Head of caudate nucleus (tissue), 42 donors: ENCODE results near the gene ARID1B.

Source experiments
- DNase-seq, 42 donors: peaks; one replicate each; pipeline versions ENCODE4 v3.0.0 to v3.0.0-alpha.2; 2020 to 2021; ENCODE audit warnings: mixed read lengths in 7 of 42
- intact Hi-C: fragments of 100-400 bp; cut with DNase I; formaldehyde crosslinking; loops from one replicate; pipeline ENCODE4 v1.15.0; 2022

Gene ARID1B

DNA sequence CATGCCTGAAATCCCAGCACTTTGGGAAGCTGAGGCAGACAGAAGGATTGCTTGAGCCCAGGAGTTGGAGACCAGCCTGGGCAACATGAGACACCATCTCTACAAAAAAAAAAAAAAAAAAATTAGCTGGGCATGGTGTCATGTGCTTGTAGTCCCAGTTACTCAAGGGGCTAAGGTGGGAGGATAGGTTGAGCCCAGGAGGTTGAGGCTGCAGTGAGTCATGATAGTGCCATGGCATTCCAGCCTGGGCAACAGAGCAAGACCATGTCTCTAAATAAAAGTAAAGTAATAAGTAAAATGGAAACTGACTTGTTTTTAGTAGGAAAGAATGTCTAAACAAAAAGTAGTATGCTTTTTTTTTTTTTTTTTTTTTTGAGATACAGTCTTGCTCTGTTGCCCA lies 240.7 kb downstream of the ARID1B start:
- no peak for DNase-seq
- intact Hi-C loops: loop anchor here (10.0 kb wide), 1 partner anchor 53 kb away; no protein-coding TSS in a partner anchor

DNA sequence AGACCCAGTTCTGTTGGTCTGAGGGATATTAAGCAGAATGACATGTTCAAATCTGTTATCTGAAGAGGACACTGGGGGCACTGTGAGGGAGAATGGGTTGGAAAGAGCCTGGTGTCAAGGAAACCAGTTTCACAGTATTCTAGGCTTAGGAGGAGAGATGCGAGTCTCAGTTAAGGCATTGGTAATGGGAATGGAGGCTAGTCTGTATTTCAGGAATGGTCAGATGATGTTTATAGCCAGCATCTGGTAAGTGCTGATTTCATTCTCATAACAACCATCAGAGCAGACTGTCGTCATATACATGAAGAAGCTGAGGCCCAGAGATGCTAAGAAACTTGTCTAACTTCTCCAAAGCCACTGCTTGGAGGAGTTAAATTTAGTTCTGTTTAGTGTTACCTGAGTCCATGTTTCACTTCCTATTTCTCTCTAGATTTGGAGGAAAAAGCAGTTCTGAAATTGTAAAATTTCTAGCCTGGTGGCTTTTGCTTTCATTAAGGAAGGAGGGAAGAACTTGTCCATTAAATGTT lies 242.0 kb downstream of the ARID1B start:
- DNase-seq: peak in 1 of 42 donors; percentile 44
- intact Hi-C loops: loop anchor here (10.0 kb wide), 1 partner anchor 54 kb away; no protein-coding TSS in a partner anchor

DNA sequence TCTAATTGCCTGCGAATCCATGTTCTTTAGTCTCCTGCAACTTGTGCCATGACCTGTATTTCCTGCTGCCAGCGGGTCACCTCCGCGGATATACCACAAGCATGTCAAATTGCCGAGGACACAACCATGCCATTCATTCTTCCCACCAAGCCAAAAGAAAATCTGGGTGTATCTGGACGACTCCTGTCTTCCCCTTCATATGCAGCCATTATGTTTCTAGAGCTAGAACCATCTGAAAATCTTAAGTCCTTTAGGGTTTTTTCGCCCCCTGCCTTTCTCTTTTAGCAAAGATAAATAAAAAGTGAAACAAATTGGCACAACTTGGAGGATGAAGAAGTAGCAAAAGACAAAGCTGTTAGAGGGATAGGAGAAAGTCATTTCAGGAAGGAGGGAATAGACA lies 242.6 kb downstream of the ARID1B start:
- intact Hi-C loops: loop anchor here (2.0 to 10.0 kb wide), 3 partner anchors 55 to 332 kb away; no protein-coding TSS in a partner anchor
- DNase-seq: no peak

DNA sequence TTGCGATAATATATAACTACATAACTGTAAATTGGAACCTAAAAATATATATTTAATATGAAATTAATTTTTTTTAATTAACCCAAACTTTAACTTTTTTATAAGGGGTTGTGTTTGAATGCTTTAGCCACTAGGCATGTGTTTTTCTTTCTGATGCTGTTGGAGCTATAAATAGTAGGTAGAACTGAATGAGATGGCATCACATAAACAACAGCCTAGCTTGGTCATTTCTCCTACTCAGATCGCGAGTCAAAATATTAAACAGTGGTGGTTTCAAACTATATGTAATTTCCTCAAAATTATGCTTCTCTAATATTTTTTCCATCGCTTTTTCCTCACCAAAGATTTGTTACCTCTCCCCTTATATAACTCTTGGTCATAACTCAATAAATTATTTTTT lies 243.2 kb downstream of the ARID1B start:
- intact Hi-C loops: loop anchor here (2.0 to 5.0 kb wide), 2 partner anchors 242 to 333 kb away; no protein-coding TSS in a partner anchor
- no peak for DNase-seq

GRCh38 chr6:157020881-157021343 lies 243.7 kb downstream of the ARID1B start:
- peak in 26 of 42 donors; percentile 25 to 73 (median 50) for DNase-seq
- intact Hi-C loops: loop anchor here (2.0 to 5.0 kb wide), 2 partner anchors 242 to 334 kb away; no protein-coding TSS in a partner anchor

DNA sequence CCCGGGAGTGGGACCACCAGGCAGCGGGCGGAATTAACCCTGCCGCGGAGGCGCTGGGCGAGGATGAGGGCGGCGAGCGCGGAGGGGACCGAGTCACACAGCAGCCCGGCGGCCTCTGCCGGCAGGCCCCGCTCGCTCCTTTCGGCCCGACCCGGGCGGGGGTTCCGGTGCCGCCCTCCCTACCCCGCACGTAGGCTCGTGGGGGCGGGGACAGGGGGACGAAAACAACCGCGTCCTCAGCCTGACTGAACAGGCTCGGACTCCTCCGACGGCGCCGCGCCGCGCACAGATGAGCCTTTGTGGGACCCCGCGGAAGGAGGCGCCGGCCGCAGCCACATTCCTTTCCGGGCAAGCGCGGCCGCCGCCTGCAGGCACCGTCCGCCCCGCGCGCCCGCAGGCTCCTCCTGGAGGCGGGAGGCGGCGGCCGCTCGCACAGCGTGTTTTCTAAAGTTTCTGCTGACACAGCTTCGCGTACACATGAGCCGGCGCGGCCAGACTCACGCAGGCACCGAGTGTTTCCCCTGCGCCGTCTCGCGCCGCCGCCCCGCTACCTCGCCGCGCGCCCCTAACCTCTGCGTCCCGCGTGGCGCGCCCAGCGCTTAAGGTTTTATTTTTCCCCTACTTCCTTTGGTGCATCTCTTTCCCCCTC lies 244.3 kb downstream of the ARID1B start:
- intact Hi-C loops: loop anchor here (2.0 to 5.0 kb wide), 2 partner anchors 243 to 334 kb away; no protein-coding TSS in a partner anchor
- DNase-seq: peak; percentile 81 to 97 (median 92)

DNA sequence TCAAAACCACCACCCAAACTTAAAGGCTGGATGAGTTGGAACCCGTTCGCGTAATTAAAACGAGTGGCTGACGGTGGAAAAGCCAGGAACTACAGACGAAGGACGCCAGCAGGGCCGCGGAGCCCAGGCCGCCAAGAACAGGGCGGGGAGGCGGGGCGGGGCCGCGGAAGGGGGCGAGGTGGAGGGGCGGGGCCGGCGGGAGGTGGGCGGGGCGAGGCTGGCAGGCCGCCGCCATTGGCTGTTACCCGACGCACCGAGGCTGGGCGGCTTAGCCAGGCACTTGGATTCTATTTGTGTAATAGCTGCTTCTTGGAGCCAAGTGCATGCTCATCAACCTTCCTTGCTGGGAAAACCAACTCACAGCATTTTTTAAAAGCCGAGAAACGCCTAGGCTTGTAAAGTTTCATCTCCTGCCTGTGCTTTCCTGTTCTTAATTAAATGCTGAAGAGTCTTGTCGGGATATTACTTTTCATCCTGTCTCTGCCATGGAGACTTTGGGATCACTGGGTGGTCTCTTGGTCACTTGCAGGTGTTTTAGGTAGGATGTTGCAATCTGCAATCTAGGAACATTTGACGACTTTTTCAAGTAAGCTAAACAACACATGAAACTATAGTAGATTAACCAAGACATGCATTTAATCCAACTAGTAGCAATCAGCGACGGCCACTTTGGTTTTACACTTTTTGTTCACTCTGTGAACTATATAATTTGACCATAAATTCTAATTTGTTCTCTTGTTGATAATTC lies 245.0 kb downstream of the ARID1B start:
- intact Hi-C loops: loop anchor here (2.0 to 5.0 kb wide), 2 partner anchors 243 to 335 kb away; no protein-coding TSS in a partner anchor
- DNase-seq: peak; percentile 81 to 97 (median 90)

DNA sequence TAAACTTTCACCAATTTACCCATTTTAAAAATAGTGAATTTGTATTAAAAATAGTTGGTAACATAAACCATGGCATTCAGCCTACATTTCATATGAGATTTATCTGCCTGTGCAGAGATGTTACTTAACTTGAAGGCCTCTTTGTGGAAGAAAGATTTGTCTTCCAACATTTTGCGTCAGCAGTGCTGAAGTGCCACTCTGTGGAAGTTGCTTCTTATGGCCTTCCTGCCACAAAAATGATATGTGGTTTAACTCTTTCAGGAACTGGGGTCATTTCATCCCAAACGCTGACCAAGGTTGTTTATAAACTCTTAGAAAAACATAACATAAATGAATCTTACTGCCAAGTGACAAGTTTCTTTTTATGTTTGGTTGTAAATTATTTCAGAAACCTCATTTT lies 246.8 kb downstream of the ARID1B start:
- intact Hi-C loops: loop anchor here (5.0 kb wide), 1 partner anchor 337 kb away; no protein-coding TSS in a partner anchor
- no peak for DNase-seq

DNA sequence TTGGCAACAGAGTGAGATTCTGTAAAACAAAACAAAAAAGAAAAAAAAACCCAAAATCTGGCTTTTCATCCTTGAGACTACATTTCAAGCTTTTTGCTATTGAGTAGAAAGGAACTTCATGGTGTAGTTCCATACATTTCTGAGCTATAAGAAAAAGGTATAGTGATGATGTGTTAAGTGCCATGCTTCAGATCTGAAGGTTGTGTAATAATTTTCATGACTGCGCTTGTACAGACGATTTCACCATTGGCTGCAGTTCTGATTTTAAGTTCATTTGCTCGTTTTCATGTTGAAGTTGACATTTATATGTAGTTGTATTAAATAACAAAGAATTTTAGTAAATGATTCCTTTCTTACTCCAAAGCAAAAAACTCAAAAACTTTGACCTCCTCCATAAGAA lies 247.6 kb downstream of the ARID1B start:
- DNase-seq: no peak
- intact Hi-C loops: loop anchor here (5.0 kb wide), 1 partner anchor 337 kb away; no protein-coding TSS in a partner anchor

- no peak for DNase-seq
- intact Hi-C loops: no loop called here
Observed at GRCh38 chr6:157025437-157025836, 248.3 kb downstream of the ARID1B start.

- DNase-seq: no peak
- intact Hi-C loops: no loop called here
Observed at GRCh38 chr6:157029980-157030690, 253.0 kb downstream of the ARID1B start.

GRCh38 chr6:157030755-157031154 lies 253.6 kb downstream of the ARID1B start:
- intact Hi-C loops: no loop called here
- DNase-seq: peak in 35 of 42 donors; percentile 16 to 81 (median 49)

- no peak for DNase-seq
- intact Hi-C loops: no loop called here
Observed at GRCh38 chr6:157032923-157033322, 255.7 kb downstream of the ARID1B start.

DNA sequence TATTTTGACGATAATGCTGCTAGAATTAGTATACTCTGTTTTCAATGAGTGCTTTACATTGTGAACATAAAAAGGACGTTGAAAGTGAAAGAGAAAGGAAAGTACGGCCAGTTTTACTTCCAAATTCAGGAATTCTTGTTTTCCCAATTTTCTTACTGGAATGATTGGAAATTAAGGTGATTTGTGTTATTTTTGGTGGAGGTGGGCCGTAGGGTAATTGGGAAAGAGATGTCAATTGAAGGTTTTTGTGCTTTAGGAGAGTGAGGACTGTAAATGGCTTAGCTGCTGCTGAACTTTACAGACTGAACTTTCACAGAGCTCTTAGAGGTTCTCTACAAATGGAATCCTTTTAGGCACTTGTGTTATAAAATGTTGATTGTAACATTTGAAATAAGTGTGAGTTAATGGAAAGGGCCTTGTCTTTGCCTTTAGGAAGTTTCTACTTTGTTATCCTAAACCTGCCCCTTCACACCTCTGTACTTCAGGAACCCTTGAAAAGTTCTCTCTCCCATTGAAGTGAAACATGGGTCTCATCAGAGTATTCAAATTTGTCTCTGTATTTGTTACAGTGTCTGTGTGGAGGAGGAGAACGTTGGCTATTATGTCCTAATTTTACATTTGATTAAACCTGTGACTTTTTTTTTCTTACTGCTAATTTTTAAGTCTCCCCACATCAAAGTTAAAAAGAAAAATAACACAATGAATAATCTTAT lies 256.4 kb downstream of the ARID1B start:
- intact Hi-C loops: no loop called here
- DNase-seq: no peak

DNA sequence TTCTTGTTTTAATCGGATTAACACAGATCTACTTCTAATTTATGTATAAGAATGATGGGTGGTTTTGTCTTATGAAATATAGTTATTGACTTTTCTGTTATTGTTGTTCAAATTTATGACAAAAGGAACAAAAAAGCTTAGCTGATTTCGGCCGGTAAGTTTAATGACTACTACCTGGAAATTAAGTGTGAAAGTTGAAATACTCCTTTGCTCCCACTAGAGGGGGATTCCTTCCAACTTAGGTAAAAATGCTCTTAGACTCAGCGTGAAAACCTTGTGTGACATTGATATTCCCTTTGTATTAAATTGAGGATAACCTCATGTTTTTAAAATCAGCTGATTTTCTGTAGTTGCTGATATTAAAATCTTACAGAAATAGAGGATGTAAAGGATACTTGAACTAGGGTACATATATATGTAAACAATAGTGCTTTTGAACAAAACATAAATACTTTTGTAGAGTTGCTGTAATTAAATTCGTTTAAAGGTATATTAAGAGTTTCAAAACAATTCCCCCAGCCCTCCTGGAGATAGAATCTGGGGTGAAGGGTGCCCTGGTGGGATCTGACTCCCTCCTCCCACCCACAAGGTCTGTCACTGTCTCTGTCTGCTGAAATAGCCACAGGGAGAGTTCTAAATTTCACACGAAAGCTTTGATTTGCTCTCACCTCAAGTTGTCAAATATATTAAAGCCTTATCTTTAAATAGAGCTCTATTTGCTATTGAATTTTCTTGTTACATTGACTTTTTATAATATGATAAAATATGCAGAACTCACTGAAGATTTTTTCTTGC lies 257.5 kb downstream of the ARID1B start:
- intact Hi-C loops: loop anchor here (5.0 kb wide), 1 partner anchor 148 kb away; no protein-coding TSS in a partner anchor
- no peak for DNase-seq

DNA sequence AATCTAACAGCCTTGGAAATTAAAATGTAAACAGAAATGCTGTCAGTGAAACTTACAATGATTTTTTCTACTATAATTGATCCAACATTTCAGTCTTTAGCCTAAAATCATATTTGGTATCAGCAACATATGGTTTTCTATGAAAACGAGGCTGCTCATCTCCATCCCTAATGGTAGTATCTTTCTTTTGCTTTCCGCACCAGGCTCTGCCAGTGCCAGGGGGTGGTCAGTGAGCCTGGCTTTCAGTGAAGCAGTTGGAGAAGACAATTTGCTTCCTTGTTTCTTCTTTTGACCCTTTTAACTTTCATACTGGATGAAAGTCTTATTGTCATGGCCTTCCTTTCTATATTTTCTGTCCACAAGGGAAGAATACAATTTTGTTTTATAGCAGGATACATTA lies 258.4 kb downstream of the ARID1B start:
- DNase-seq: peak in 21 of 42 donors; percentile 18 to 66 (median 45)
- intact Hi-C loops: loop anchor here (5.0 kb wide), 1 partner anchor 147 kb away; no protein-coding TSS in a partner anchor

GRCh38 chr6:157036245-157036711 lies 259.1 kb downstream of the ARID1B start:
- intact Hi-C loops: loop anchor here (5.0 kb wide), 1 partner anchor 146 kb away; no protein-coding TSS in a partner anchor
- peak in 22 of 42 donors; percentile 11 to 68 (median 34) for DNase-seq
